Measurements from ENCODE around the gene UMAD1.

DNA sequence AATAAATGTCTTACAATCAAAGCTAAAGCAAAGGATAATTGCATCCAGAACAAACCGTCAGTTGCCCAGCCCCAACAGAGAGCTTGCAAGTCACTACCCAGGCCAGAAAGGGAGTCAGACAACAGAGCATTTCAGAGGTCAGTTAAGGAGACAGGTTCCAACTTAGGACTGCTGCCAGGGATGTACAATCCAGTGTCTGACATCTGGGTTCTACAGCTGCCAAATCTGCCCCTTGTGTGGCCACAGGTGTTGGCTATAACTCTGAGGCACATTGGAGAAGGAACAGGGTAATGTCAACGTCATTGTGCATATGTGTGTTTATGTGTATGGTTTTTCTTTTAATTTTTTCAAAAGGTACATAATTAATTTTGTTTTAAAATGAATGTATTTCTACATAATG is 242.8 kb downstream of the UMAD1 start:
- TF ChIP-seq, protein P1, sequence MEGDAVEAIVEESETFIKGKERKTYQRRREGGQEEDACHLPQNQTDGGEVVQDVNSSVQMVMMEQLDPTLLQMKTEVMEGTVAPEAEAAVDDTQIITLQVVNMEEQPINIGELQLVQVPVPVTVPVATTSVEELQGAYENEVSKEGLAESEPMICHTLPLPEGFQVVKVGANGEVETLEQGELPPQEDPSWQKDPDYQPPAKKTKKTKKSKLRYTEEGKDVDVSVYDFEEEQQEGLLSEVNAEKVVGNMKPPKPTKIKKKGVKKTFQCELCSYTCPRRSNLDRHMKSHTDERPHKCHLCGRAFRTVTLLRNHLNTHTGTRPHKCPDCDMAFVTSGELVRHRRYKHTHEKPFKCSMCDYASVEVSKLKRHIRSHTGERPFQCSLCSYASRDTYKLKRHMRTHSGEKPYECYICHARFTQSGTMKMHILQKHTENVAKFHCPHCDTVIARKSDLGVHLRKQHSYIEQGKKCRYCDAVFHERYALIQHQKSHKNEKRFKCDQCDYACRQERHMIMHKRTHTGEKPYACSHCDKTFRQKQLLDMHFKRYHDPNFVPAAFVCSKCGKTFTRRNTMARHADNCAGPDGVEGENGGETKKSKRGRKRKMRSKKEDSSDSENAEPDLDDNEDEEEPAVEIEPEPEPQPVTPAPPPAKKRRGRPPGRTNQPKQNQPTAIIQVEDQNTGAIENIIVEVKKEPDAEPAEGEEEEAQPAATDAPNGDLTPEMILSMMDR (IDR thresholded peaks at IDR 0.05): no peak
- TF ChIP-seq POLR2A (IDR thresholded peaks at IDR 0.05): no peak
